Thoracic aorta (tissue), 2 donors: ENCODE measurements around the gene FBXW10. TPM values are rescaled to one million over a fixed set of nuclear protein-coding genes. Genes with fewer than 3 reads are reported as not detected.
"Not testable (repeated sequence)": the region's sequence is repeated elsewhere in the genome, so short reads cannot be mapped to it uniquely, and the experiment has no call there.

Source experiments
- ATAC-seq: fragments of 150-250 bp; one replicate; pipeline ENCODE4 v1.8.0; 2017; ENCODE audit warnings: low read depth; ENCODE audit not compliant: insufficient number of reproducible peaks, low FRiP score
- DNase-seq: peaks from one replicate; pipeline ENCODE4 v3.0.0-alpha.2; 2020; ENCODE audit warnings: low spot score
- H3K27ac ChIP-seq, 2 donors: fragments of 200-600 bp; sonication (generic); 1 replicate in 1 of 2; 2 replicates in 1 of 2; pipeline ENCODE4 v1.5.1; 2016; ENCODE audit warnings: mild to moderate bottlenecking in 2 of 2, moderate library complexity in 2 of 2
- H3K27me3 ChIP-seq: fragments of 200-600 bp; sonication (generic); replicated peaks from 2 replicates; pipeline ENCODE4 v1.6.0; 2016; ENCODE audit warnings: mild to moderate bottlenecking; ENCODE audit not compliant: insufficient read depth
- H3K36me3 ChIP-seq: fragments of 200-600 bp; sonication (generic); one replicate; pipeline ENCODE4 v1.5.1; 2016
- H3K4me1 ChIP-seq, 2 donors: fragments of 200-600 bp; sonication (generic); 1 replicate in 1 of 2; 2 replicates in 1 of 2; pipeline versions ENCODE4 v1.5.1 to v1.6.0; 2016; ENCODE audit warnings: low read depth in 2 of 2, mild to moderate bottlenecking in 1 of 2; ENCODE audit not compliant: control insufficient read depth in 1 of 2
- H3K4me3 ChIP-seq: fragments of 200-600 bp; sonication (generic); 2 replicates; pipeline ENCODE4 v1.5.1; 2016; ENCODE audit warnings: mild to moderate bottlenecking
- H3K9me3 ChIP-seq: fragments of 200-600 bp; sonication (generic); 2 replicates; pipeline ENCODE4 v1.5.1; 2016
- total RNA-seq, 2 donors: library from RNA; depleted of rRNA; stranded (reverse); fragments of >200 nt; gene quantifications; one replicate each; pipeline versions ENCODE4 v1.1.0 to v1.2.3, GENCODE V29; 2016
- TF ChIP-seq, protein P1 (sequence below): fragments of 200-600 bp; sonication (generic); IDR thresholded peaks from one replicate; pipeline ENCODE4 v1.5.1; 2019; ENCODE audit warnings: antibody characterized with exemption

FBXW10 gene
- total RNA-seq, 2 donors from 2014 or later: not detected

DNA sequence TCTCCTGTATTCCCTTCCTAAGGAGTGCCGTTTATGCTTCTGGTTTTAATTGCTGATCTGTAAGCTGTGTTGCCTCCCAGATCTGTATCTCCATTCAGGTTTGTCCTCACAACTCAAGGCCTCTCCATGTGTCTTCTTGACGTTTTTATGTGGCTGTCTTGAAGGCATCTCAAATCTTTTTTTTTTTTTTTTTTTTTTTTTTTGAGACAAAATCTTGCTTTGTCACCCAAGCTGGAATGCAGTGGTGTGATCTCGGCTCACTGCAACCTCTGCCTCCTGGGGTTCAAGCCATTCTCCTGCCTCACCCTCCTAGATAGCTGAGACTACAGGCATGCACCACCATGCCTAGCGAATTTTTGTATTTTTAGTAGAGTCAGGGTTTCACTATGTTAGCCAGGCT is 51.0 kb downstream of the FBXW10 start:
- not testable (repeated sequence) for H3K9me3 ChIP-seq, H3K4me1 ChIP-seq, H3K27me3 ChIP-seq, DNase-seq, H3K4me3 ChIP-seq, H3K36me3 ChIP-seq, ATAC-seq
- H3K27ac ChIP-seq: peak overlapping the region in 1 of 2 donors; percentile 8

DNA sequence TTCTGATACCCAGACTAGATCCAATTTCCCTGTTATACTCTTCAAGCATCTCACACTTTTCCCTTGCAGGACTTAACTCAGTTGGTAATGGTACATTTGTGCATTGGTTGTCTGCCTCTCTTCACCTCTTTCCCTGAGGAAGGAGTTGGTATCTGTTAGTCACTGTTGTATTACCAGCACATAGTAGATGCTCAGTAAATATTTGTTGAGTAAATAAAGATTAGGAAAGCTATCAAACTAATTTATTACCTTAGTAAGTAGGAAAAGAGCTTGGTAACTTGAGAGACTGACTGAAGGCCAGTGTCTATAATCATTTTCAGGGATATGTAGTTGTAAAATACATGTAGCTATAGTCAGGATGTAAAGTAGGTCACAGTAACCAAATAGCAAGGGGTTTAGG is 53.0 kb downstream of the FBXW10 start:
- ATAC-seq: not testable (repeated sequence)

DNA sequence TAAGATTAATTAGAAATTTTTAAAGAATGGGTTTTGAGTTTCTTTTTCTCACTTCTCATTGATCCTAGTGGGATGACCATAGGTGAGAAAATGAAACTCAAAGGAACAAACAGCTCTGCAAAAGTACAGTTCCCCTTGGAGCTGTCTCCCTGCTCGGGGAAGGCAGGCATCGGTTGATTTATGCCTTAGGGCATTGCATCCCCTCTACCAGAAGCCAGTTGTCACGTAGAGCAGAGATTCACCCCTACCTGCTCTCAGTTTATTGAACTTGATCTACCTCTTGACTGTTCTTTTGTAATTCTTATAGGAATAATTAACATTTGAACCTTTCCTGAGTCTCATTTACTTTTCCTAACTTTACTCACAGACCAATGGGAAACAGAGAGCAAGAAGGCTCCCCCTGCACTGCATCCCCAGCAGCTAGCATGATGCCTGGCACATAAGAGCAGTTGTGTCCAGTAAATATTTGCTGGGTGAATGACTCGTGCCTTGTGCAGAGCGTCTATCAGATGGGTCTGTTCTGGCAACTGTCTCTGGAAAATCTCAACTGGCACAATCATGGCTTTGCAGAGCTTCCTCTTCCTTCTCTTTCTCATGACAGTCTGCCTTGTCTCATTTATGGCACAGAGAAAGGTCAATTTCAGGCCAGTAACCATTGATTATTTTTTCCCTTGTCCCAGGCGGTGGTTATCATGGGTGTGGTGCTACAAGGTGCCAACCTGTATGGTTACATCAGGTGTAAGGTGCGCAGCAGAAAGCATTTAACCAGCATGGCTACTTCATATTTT is 59.8 kb downstream of the FBXW10 start:
- not testable (repeated sequence) for H3K27ac ChIP-seq, H3K4me3 ChIP-seq, H3K27me3 ChIP-seq, H3K4me1 ChIP-seq, H3K9me3 ChIP-seq, DNase-seq, ATAC-seq
- peaks cover 19% of the 10 kb centered on the region for H3K36me3 ChIP-seq

More for the DNA sequence above, 53.0 kb downstream of the FBXW10 start:
- not testable (repeated sequence) for H3K27ac ChIP-seq, H3K4me1 ChIP-seq, H3K27me3 ChIP-seq, DNase-seq, H3K9me3 ChIP-seq, H3K4me3 ChIP-seq
- H3K36me3 ChIP-seq: peaks cover 14% of the 10 kb centered on the region

DNA sequence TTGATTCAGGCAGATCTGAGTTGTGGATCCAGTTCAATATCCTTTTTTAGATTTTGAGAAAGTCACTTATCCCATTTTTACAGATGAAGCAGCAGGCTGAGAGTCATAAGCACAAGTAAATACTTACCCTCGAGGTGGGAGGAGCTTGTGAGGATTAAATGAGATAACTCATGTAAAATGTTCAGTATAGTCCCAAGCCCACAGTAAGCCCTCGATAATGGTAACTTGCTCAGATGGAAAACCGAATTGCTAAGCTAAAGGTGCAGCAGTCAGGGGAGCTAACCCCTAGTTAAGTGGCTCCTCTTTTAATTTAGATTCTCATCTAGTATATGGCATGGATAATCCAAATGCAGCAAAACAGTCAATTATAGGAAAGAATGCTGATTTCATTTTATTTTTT is 72.1 kb downstream of the FBXW10 start:
- not testable (repeated sequence) for H3K27ac ChIP-seq, H3K4me3 ChIP-seq, H3K4me1 ChIP-seq, H3K36me3 ChIP-seq, ATAC-seq, H3K27me3 ChIP-seq, H3K9me3 ChIP-seq, DNase-seq

DNA sequence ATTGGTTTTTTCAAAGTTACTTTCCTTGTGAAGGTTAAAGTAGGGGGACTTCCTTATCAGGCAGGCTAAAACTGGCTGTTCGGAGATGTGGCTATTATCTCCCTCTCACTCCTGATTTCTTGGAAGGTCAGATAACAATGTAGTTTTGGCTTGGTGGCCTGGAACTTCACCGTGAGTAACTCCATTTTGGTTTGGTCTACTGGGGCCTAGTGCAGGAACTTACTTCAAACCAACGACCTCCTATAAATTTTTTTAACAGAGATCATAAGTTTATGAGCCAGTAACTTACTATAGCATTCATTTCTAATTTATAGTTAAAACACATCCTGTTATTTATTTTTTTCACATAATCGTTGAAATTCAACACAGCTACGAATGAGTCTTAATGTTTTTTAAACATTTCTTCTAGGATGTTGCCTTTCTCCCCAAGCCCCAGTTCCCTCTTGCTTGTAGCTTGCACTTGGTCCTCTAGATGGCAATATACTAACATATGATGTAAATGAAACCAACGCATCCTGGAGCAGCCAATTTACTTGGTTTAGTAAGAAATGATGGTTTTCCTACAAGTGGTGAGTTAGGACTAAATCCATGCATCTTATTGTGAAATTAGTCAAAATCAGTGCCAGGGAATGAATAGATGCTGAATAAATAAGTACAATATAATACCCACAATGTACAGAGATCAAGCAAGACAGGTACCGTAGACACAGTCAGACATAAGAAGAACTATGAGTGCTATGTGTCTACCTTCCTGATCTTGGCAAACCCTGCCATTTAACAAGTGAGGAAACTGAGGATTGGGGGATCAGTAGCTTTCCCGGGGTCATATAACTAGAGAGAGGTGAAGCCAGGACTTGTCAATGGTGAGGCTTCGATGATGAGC is 72.9 kb downstream of the FBXW10 start:
- not testable (repeated sequence) for H3K27ac ChIP-seq, H3K4me3 ChIP-seq, H3K4me1 ChIP-seq, H3K27me3 ChIP-seq, ATAC-seq, DNase-seq, H3K9me3 ChIP-seq, H3K36me3 ChIP-seq
- TF ChIP-seq, protein P1, sequence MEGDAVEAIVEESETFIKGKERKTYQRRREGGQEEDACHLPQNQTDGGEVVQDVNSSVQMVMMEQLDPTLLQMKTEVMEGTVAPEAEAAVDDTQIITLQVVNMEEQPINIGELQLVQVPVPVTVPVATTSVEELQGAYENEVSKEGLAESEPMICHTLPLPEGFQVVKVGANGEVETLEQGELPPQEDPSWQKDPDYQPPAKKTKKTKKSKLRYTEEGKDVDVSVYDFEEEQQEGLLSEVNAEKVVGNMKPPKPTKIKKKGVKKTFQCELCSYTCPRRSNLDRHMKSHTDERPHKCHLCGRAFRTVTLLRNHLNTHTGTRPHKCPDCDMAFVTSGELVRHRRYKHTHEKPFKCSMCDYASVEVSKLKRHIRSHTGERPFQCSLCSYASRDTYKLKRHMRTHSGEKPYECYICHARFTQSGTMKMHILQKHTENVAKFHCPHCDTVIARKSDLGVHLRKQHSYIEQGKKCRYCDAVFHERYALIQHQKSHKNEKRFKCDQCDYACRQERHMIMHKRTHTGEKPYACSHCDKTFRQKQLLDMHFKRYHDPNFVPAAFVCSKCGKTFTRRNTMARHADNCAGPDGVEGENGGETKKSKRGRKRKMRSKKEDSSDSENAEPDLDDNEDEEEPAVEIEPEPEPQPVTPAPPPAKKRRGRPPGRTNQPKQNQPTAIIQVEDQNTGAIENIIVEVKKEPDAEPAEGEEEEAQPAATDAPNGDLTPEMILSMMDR: peak; percentile 59

DNA sequence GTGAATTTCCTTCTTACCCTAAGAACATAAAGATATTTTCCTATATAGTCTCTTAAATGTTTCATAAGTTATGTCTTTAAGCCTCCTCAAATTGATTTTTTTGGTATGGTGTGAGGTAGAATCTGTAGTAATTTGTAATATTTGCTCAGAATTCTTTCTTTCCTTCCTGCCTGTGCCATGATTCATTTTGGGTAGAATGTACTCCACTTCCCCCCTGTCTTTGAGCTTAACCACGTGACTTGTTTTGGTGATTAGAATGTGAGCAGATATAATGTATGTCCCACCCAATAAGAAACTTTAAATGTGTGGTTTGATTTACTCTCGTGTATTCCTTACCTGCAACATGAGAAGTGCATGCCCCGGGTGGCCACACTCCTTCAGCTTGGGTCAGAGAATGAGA is 77.6 kb downstream of the FBXW10 start:
- not testable (repeated sequence) for H3K27me3 ChIP-seq, H3K36me3 ChIP-seq, DNase-seq, H3K4me1 ChIP-seq, ATAC-seq, H3K27ac ChIP-seq, H3K4me3 ChIP-seq, H3K9me3 ChIP-seq

DNA sequence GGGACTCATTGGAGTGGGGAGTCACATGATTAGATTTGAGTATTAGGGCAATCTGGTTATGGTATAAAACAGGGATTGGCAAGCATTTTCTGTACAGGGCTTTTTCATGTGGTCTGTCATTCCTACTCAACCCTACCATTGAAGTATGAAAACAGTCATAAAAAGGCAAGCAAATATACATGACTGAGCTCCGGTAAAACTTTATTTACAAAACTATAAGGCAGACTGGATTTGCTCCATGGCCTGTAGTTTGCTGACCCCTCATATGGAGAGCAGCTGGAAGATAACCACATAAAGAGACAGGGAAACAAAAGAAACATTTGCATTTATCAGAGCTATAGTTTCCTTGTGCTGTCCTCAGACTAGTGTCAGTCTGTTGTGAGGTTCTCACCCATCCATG is 83.8 kb downstream of the FBXW10 start:
- not testable (repeated sequence) for H3K27ac ChIP-seq, ATAC-seq, H3K9me3 ChIP-seq, H3K4me3 ChIP-seq, H3K36me3 ChIP-seq, DNase-seq, H3K4me1 ChIP-seq, H3K27me3 ChIP-seq

Other genes with a start within 250 kb of the FBXW10 start
- not detected for gene TBC1D28, start 99.7 kb upstream of the FBXW10 start, total RNA-seq
- 10 to 100 TPM in 1 of 2 donors, 1 to 10 TPM in 1; 9.9 to 21.1 TPM for gene FOXO3B, start 61.7 kb upstream of the FBXW10 start, total RNA-seq
- gene TVP23B, start 37.1 kb downstream of the FBXW10 start, total RNA-seq: 10 to 100 TPM; 36.0 to 42.3 TPM
- 10 to 100 TPM; 21.3 to 26.9 TPM for gene PRPSAP2, start 114.1 kb downstream of the FBXW10 start, total RNA-seq
- not detected for gene SLC5A10, start 208.1 kb downstream of the FBXW10 start, total RNA-seq